Upper lobe of left lung (tissue), 6 donors: Measurements from ENCODE around the gene LIMCH1. TPM values are rescaled to one million over a fixed set of nuclear protein-coding genes. Genes with fewer than 3 reads are reported as not detected.
A peak's percentile ranks its signal among the peaks of the same experiment; 100 is the strongest.

Source experiments
- ATAC-seq, 2 donors: fragments of 200-7000 bp; cut with Tn5 transposase; one replicate each; pipeline ENCODE4 v1.9.1; 2022; ENCODE audit warnings: mild to moderate bottlenecking in 2 of 2, moderate library complexity in 2 of 2; ENCODE audit not compliant: low FRiP score in 2 of 2
- DNase-seq, 2 donors: peaks; one replicate each; pipeline ENCODE4 v3.0.0-alpha.2; 2019 to 2020
- H3K27ac ChIP-seq, 4 donors: fragments of 200-600 bp; sonication (generic); one replicate each; pipeline ENCODE4 v1.5.1; 2016 to 2019
- H3K27me3 ChIP-seq, 4 donors: fragments of 200-600 bp; sonication (generic); one replicate each; pipeline ENCODE4 v1.5.1; 2017 to 2019
- H3K36me3 ChIP-seq, 4 donors: fragments of 200-600 bp; sonication (generic); one replicate each; pipeline ENCODE4 v1.5.1; 2016 to 2019
- H3K4me1 ChIP-seq, 4 donors: fragments of 200-600 bp; sonication (generic); one replicate each; pipeline ENCODE4 v1.5.1; 2018 to 2019
- H3K4me3 ChIP-seq, 4 donors: fragments of 200-600 bp; sonication (generic); one replicate each; pipeline ENCODE4 v1.5.1; 2017 to 2019; ENCODE audit warnings: mild to moderate bottlenecking in 2 of 4, moderate library complexity in 1 of 4
- H3K9me3 ChIP-seq, 4 donors: fragments of 200-600 bp; sonication (generic); one replicate each; pipeline ENCODE4 v1.5.1; 2018 to 2019
- CTCF ChIP-seq, 6 experiments: fragments of 450-650 bp in 4 of 6; fragments of 200-600 bp in 2 of 6; sonication (generic) in 2 of 6; IDR thresholded peaks; one replicate each; pipeline ENCODE4 v1.5.1; 2016 to 2019; ENCODE audit warnings: antibody characterized with exemption in 6 of 6
- EP300 ChIP-seq, 4 donors: sonication (generic); formaldehyde crosslinking; IDR thresholded peaks; one replicate each; pipeline ENCODE4 v1.5.1; 2017; ENCODE audit warnings: antibody characterized with exemption in 4 of 4, control low read depth in 2 of 4
- POLR2A ChIP-seq, 4 donors: fragments of 450-650 bp; IDR thresholded peaks; one replicate each; pipeline ENCODE4 v1.5.1; 2016 to 2017; ENCODE audit warnings: antibody characterized with exemption in 4 of 4, mild to moderate bottlenecking in 2 of 4
- POLR2AphosphoS5 ChIP-seq, 2 donors: sonication (generic); formaldehyde crosslinking; IDR thresholded peaks; one replicate each; pipeline ENCODE4 v1.5.1; 2017; ENCODE audit warnings: antibody characterized with exemption in 2 of 2
- WGBS, 2 donors: methylation state at CpG; one replicate each; pipeline ENCODE4 v1.1.5; 2017 to 2018; 5-methylcytosine and 5-hydroxymethylcytosine counted together
- total RNA-seq, 6 donors: library from RNA; depleted of rRNA in 4 of 6; stranded (reverse); fragments of >200 nt in 4 of 6; gene quantifications; one replicate each; pipeline versions ENCODE4 v1.1.0 to v1.2.1, GENCODE V29; 2016 to 2021
- donor health status: DM: no; HTN: no; CAD: no; lungs with moderate emphysema.
- donor health status: DM: no; HTN: yes; CAD: no; lungs with severe emphysema.

The LIMCH1 gene
- total RNA-seq, 6 donors from 2014 or later = 231 to 598 (median 331) TPM

GRCh38 chr4:41567186-41567585 lies 29.2 kb downstream of the LIMCH1 start:
- Histone ChIP-seq H3K9me3 (no peaks in the 10 kb centered on the region), H3K36me3 (no peaks in the 10 kb centered on the region), H3K4me1 (peaks cover 0 to 7% (median 0%) of the 10 kb centered on the region in 4 donors), H3K27ac (no peak overlapping the region), H3K27me3 (no peaks in the 10 kb centered on the region), H3K4me3 (no peak overlapping the region)
- ATAC-seq (no peak), DNase-seq (no peak)
- TF ChIP-seq CTCF (IDR thresholded peaks at IDR 0.05) = no peak
- TF ChIP-seq POLR2AphosphoS5 (IDR thresholded peaks at IDR 0.05) = no peak
- 78% methylated on average over 2 of the region's 2 CpGs for WGBS, 2 donors

GRCh38 chr4:41568363-41568762 lies 30.4 kb downstream of the LIMCH1 start:
- Histone ChIP-seq H3K36me3 (no peaks in the 10 kb centered on the region), H3K27me3 (no peaks in the 10 kb centered on the region), H3K9me3 (no peaks in the 10 kb centered on the region), H3K27ac (peak overlapping the region in 1 of 4 donors; percentile 30), H3K4me1 (peaks cover 0 to 7% (median 4%) of the 10 kb centered on the region in 4 donors), H3K4me3 (no peak overlapping the region)
- ATAC-seq (no peak), DNase-seq (no peak)
- WGBS, 2 donors = 81 to 84% methylated on average over 5 of the region's 5 CpGs
- TF ChIP-seq EP300 (IDR thresholded peaks at IDR 0.05) (no peak), POLR2A (IDR thresholded peaks at IDR 0.05) (no peak), CTCF (IDR thresholded peaks at IDR 0.05) (no peak), POLR2AphosphoS5 (IDR thresholded peaks at IDR 0.05) (no peak)

- peak overlapping the region in 3 of 4 donors; percentile 17 to 30 (median 22) for H3K27ac ChIP-seq
- no peak for DNase-seq
- ATAC-seq = peak in 1 of 2 donors; percentile 24
- H3K4me3 ChIP-seq = no peak overlapping the region
- no peaks in the 10 kb centered on the region for H3K36me3 ChIP-seq
- no peaks in the 10 kb centered on the region for H3K9me3 ChIP-seq
- TF ChIP-seq POLR2A (IDR thresholded peaks at IDR 0.05) = no peak
- TF ChIP-seq CTCF (IDR thresholded peaks at IDR 0.05) = no peak
- no peak for TF ChIP-seq POLR2AphosphoS5 (IDR thresholded peaks at IDR 0.05)
- TF ChIP-seq EP300 (IDR thresholded peaks at IDR 0.05) = no peak
- no peaks in the 10 kb centered on the region for H3K27me3 ChIP-seq
- WGBS, 2 donors = 75 to 89% methylated on average over 4 of the region's 4 CpGs
- peaks cover 3 to 15% (median 8%) of the 10 kb centered on the region in 4 donors for H3K4me1 ChIP-seq
These were observed 32.0 kb downstream of the LIMCH1 start for GRCh38 chr4:41569961-41570360.

GRCh38 chr4:41571422-41571821 lies 33.5 kb downstream of the LIMCH1 start:
- peak overlapping the region in 2 of 4 donors; percentile 20 to 40 for H3K27ac ChIP-seq
- H3K9me3 ChIP-seq = no peaks in the 10 kb centered on the region
- H3K36me3 ChIP-seq = no peaks in the 10 kb centered on the region
- H3K4me3 ChIP-seq = no peak overlapping the region
- H3K4me1 ChIP-seq = peaks cover 3 to 21% (median 8%) of the 10 kb centered on the region in 4 donors
- 78 to 93% methylated on average over 1 of the region's 1 CpG for WGBS, 2 donors
- H3K27me3 ChIP-seq = no peaks in the 10 kb centered on the region
- TF ChIP-seq POLR2A (IDR thresholded peaks at IDR 0.05) (no peak), POLR2AphosphoS5 (IDR thresholded peaks at IDR 0.05) (no peak), EP300 (IDR thresholded peaks at IDR 0.05) (no peak), CTCF (IDR thresholded peaks at IDR 0.05) (no peak)
- ATAC-seq (no peak), DNase-seq (no peak)

- Histone ChIP-seq H3K9me3 (no peaks in the 10 kb centered on the region), H3K4me3 (no peak overlapping the region), H3K4me1 (peaks cover 3 to 21% (median 8%) of the 10 kb centered on the region in 4 donors), H3K36me3 (no peaks in the 10 kb centered on the region), H3K27ac (peak overlapping the region; percentile 12 to 55 (median 36)), H3K27me3 (no peaks in the 10 kb centered on the region)
- DNase-seq (no peak), ATAC-seq (peak in 1 of 2 donors; percentile 79)
- WGBS, 2 donors = 35 to 47% methylated on average over 5 of the region's 5 CpGs
- TF ChIP-seq POLR2A (IDR thresholded peaks at IDR 0.05) = no peak
- no peak for TF ChIP-seq EP300 (IDR thresholded peaks at IDR 0.05)
- TF ChIP-seq POLR2AphosphoS5 (IDR thresholded peaks at IDR 0.05) = no peak
These were observed 34.6 kb downstream of the LIMCH1 start for GRCh38 chr4:41572516-41572915.
